Liver (tissue), 2 donors: ENCODE data around the gene RASSF1.

Experiments
- FOXA1 ChIP-seq: IDR thresholded peaks from 2 replicates; pipeline ENCODE4 v1.6.1; 2016; ENCODE audit warnings: antibody characterized with exemption
- NR2F2 ChIP-seq: IDR thresholded peaks from 2 replicates; pipeline ENCODE4 v1.6.1; 2016; ENCODE audit warnings: antibody characterized with exemption
- RAD21 ChIP-seq, 2 donors: IDR thresholded peaks; 2 replicates each; pipeline ENCODE4 v1.6.1; 2016; ENCODE audit warnings: antibody characterized with exemption in 2 of 2, mild to moderate bottlenecking in 2 of 2
- TF ChIP-seq, protein P1 (sequence below): IDR thresholded peaks from 2 replicates; pipeline ENCODE4 v1.6.1; 2016; ENCODE audit warnings: antibody characterized with exemption
- donor health status: healthy.

DNA sequence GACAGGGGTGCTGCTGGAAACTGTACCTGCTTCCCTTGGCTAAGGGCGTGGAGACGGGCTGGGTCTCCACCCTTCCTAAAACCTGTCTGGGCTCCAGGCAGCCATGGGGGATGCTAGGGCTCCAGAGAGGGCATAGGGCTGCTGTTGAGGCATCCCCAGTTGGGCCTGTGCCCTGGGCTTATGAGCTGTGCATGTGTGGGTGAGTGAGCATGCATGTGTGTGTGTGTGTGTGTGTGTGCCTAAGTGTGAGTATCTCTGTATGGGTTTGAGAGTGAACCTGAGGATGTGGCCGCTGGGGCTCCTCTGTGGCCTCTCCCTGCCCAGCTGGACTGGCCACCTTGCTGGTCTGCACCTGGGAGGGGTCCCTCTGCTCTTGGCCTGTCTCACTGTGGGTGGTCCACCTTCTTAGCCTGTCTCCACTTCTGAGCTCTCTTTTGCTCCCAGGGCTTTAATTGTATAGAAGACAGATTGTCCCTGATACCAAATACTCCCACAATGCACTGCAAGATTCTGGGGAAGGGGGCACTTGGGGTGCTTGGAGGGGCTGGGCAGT lies 30.6 kb upstream of the RASSF1 start:
- TF ChIP-seq FOXA1 (no peak), NR2F2 (no peak), RAD21 (IDR thresholded peaks at IDR 0.05) (no peak)
- TF ChIP-seq, protein P1, sequence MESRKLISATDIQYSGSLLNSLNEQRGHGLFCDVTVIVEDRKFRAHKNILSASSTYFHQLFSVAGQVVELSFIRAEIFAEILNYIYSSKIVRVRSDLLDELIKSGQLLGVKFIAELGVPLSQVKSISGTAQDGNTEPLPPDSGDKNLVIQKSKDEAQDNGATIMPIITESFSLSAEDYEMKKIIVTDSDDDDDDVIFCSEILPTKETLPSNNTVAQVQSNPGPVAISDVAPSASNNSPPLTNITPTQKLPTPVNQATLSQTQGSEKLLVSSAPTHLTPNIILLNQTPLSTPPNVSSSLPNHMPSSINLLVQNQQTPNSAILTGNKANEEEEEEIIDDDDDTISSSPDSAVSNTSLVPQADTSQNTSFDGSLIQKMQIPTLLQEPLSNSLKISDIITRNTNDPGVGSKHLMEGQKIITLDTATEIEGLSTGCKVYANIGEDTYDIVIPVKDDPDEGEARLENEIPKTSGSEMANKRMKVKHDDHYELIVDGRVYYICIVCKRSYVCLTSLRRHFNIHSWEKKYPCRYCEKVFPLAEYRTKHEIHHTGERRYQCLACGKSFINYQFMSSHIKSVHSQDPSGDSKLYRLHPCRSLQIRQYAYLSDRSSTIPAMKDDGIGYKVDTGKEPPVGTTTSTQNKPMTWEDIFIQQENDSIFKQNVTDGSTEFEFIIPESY, result no peak
